ENCODE results near the gene ARL11.

Gene ARL11

DNA sequence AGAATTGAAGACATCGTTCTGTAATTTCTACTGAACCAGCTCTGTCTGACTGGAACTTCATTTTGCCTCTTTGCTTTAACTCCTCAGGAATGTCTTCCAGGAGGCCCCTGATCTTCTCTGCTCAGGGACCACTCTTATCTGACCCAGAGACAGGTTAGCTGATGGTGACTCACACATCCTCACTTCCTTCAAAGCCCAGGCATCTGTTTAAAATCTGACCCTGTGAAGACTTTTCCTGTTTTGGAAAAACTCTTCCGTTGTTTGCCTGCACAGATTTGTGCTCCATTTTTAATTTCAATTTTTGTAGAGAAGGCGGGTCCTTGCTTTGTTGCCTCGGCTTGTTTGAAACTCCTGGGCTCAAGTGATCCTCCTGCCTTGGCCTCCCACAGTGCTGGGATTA is 1.6 kb downstream of the ARL11 start:
- H3K36me3 Mint-ChIP-seq (ENCODE audit: low read depth), result no peaks in the 10 kb centered on the region
- no peak for ATAC-seq
- H3K27me3 Mint-ChIP-seq, result no peaks in the 10 kb centered on the region
- H3K9me3 Mint-ChIP-seq, result no peaks in the 10 kb centered on the region
- H3K27ac Mint-ChIP-seq, result no peak overlapping the region
- DNase-seq, result no peak
- no peak overlapping the region for H3K4me3 Mint-ChIP-seq
- peaks cover 15% of the 10 kb centered on the region for H3K4me1 Mint-ChIP-seq

DNA sequence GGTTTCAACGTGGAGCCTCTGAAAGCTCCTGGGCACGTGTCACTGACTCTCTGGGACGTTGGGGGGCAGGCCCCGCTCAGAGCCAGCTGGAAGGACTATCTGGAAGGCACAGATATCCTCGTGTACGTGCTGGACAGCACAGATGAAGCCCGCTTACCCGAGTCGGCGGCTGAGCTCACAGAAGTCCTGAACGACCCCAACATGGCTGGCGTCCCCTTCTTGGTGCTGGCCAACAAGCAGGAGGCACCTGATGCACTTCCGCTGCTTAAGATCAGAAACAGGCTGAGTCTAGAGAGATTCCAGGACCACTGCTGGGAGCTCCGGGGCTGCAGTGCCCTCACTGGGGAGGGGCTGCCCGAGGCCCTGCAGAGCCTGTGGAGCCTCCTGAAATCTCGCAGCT is 2.3 kb downstream of the ARL11 start:
- Mint-ChIP-seq H3K27me3 (no peaks in the 10 kb centered on the region), H3K4me1 (peaks cover 20% of the 10 kb centered on the region), H3K27ac (no peak overlapping the region), H3K36me3 (ENCODE audit: low read depth) (no peaks in the 10 kb centered on the region), H3K9me3 (no peaks in the 10 kb centered on the region), H3K4me3 (no peak overlapping the region)
- no peak for ATAC-seq
- no peak for DNase-seq

- Mint-ChIP-seq H3K9me3 (no peaks in the 10 kb centered on the region), H3K27me3 (no peaks in the 10 kb centered on the region), H3K4me1 (peaks cover 26% of the 10 kb centered on the region), H3K4me3 (no peak overlapping the region), H3K36me3 (ENCODE audit: low read depth) (no peaks in the 10 kb centered on the region), H3K27ac (no peak overlapping the region)
- DNase-seq (no peak), ATAC-seq (no peak)
These were observed 3.8 kb downstream of the ARL11 start for GRCh38 chr13:49632156-49632555.

- H3K9me3 Mint-ChIP-seq, result no peaks in the 10 kb centered on the region
- H3K27me3 Mint-ChIP-seq, result no peaks in the 10 kb centered on the region
- no peak overlapping the region for H3K27ac Mint-ChIP-seq
- no peaks in the 10 kb centered on the region for H3K36me3 Mint-ChIP-seq (ENCODE audit: low read depth)
- H3K4me3 Mint-ChIP-seq, result no peak overlapping the region
- no peak for DNase-seq
- H3K4me1 Mint-ChIP-seq, result peaks cover 16% of the 10 kb centered on the region
- ATAC-seq, result no peak
These were observed 5.4 kb downstream of the ARL11 start for GRCh38 chr13:49633710-49634109.

- Mint-ChIP-seq H3K36me3 (ENCODE audit: low read depth) (no peaks in the 10 kb centered on the region), H3K4me3 (peak overlapping the region; percentile 71), H3K27ac (no peak overlapping the region), H3K27me3 (no peaks in the 10 kb centered on the region), H3K4me1 (peaks cover 11% of the 10 kb centered on the region), H3K9me3 (no peaks in the 10 kb centered on the region)
- DNase-seq, result peak; percentile 20
- ATAC-seq, result peak; percentile 62
These were observed 7.5 kb downstream of the ARL11 start for GRCh38 chr13:49635599-49636433.

GRCh38 chr13:49636705-49637104 is 8.4 kb downstream of the ARL11 start:
- DNase-seq (no peak), ATAC-seq (no peak)
- H3K27me3 Mint-ChIP-seq, result no peaks in the 10 kb centered on the region
- H3K9me3 Mint-ChIP-seq, result no peaks in the 10 kb centered on the region
- H3K36me3 Mint-ChIP-seq (ENCODE audit: low read depth), result no peaks in the 10 kb centered on the region
- H3K4me1 Mint-ChIP-seq, result peaks cover 11% of the 10 kb centered on the region
- H3K4me3 Mint-ChIP-seq, result no peak overlapping the region
- no peak overlapping the region for H3K27ac Mint-ChIP-seq

DNA sequence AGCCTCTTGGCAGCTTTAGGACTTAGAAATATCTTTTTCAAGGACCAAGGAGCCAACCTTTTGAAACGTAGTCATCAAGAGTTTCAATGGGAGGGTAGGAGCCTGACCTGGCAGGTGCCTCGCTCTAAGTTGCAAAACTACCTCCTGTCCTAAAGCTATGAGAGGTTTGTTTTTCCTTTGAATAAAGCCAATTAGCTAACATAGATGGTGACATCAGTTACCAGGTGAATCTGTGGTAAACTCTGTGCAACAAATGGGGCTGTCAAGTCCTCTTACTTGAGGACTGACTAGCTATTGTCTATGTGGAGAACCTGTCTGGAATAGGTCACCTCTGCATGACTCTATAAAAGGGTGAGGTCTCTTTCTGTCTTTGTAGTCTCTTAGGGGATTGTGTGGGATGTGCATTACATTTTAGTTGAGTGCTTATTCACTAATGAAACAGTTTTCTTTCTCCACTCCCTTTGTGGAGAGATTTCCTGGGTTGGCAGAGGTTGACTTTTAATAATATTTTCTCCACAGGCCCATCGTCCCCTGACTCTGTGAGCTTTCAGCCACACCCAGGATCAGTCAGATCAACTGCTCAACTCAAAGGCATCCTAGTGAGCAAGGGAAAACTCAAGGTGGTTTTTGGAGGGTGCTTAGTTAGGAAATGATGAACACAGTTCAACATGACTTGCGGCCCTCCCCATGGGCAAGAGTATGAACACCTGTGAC is 9.9 kb downstream of the ARL11 start:
- Mint-ChIP-seq H3K27me3 (no peaks in the 10 kb centered on the region), H3K9me3 (no peaks in the 10 kb centered on the region), H3K4me1 (peaks cover 18% of the 10 kb centered on the region), H3K27ac (no peak overlapping the region), H3K4me3 (no peak overlapping the region), H3K36me3 (ENCODE audit: low read depth) (no peaks in the 10 kb centered on the region)
- ATAC-seq (no peak), DNase-seq (no peak)

- no peak overlapping the region for H3K27ac Mint-ChIP-seq
These were observed 10.4 kb downstream of the ARL11 start for GRCh38 chr13:49638744-49639072.

GRCh38 chr13:49641801-49642291 is 13.5 kb downstream of the ARL11 start:
- no peak overlapping the region for H3K4me3 Mint-ChIP-seq
- H3K36me3 Mint-ChIP-seq (ENCODE audit: low read depth), result no peaks in the 10 kb centered on the region
- ATAC-seq, result no peak

More at GRCh38 chr13:49638744-49639072, 10.4 kb downstream of the ARL11 start:
- DNase-seq (no peak), ATAC-seq (no peak)
- H3K36me3 Mint-ChIP-seq (ENCODE audit: low read depth), result no peaks in the 10 kb centered on the region
- no peaks in the 10 kb centered on the region for H3K9me3 Mint-ChIP-seq
- no peak overlapping the region for H3K4me3 Mint-ChIP-seq
- H3K4me1 Mint-ChIP-seq, result peaks cover 18% of the 10 kb centered on the region
- no peaks in the 10 kb centered on the region for H3K27me3 Mint-ChIP-seq

GRCh38 chr13:49643035-49643646 is 14.8 kb downstream of the ARL11 start:
- H3K36me3 Mint-ChIP-seq (ENCODE audit: low read depth), result no peaks in the 10 kb centered on the region
- no peak overlapping the region for H3K4me3 Mint-ChIP-seq
- peaks cover 15% of the 10 kb centered on the region for H3K4me1 Mint-ChIP-seq
- no peaks in the 10 kb centered on the region for H3K27me3 Mint-ChIP-seq
- ATAC-seq, result peak; percentile 49
- peak overlapping the region; percentile 13 for H3K27ac Mint-ChIP-seq
- DNase-seq, result no peak
- no peaks in the 10 kb centered on the region for H3K9me3 Mint-ChIP-seq

More at GRCh38 chr13:49641801-49642291, 13.5 kb downstream of the ARL11 start:
- Mint-ChIP-seq H3K4me1 (peaks cover 15% of the 10 kb centered on the region), H3K9me3 (no peaks in the 10 kb centered on the region), H3K27ac (no peak overlapping the region), H3K27me3 (no peaks in the 10 kb centered on the region)
- no peak for DNase-seq

DNA sequence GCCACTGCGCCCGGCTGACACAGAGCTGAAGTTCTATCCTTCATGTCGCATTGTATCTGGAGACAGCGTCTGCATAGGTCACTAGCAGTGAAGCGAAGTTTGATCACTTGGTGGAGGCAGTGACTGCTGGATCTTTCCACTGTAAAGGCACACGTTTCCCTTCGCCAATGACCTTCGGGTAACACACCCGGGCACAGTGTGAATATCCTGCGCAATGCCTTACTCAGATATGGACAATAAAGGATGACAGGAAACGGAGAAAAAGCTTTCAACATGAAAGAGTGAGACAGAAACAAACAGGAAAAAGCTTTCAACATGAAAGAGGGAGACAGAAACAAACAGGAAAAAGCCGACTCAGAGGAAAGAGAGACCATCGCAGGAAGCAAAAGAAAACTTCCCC is 17.1 kb downstream of the ARL11 start:
- Mint-ChIP-seq H3K4me1 (peaks cover 15% of the 10 kb centered on the region), H3K9me3 (no peaks in the 10 kb centered on the region), H3K27me3 (no peaks in the 10 kb centered on the region), H3K4me3 (no peak overlapping the region), H3K27ac (no peak overlapping the region), H3K36me3 (ENCODE audit: low read depth) (no peaks in the 10 kb centered on the region)
- ATAC-seq (peak; percentile 33), DNase-seq (no peak)

GRCh38 chr13:49646688-49647087 is 18.4 kb downstream of the ARL11 start:
- Mint-ChIP-seq H3K27me3 (no peaks in the 10 kb centered on the region), H3K9me3 (no peaks in the 10 kb centered on the region), H3K36me3 (ENCODE audit: low read depth) (no peaks in the 10 kb centered on the region), H3K4me1 (peaks cover 15% of the 10 kb centered on the region), H3K4me3 (no peak overlapping the region), H3K27ac (no peak overlapping the region)
- no peak for ATAC-seq
- no peak for DNase-seq

GRCh38 chr13:49649244-49649962 is 21.1 kb downstream of the ARL11 start:
- Mint-ChIP-seq H3K36me3 (ENCODE audit: low read depth) (no peaks in the 10 kb centered on the region), H3K27me3 (no peaks in the 10 kb centered on the region), H3K4me1 (peaks cover 9% of the 10 kb centered on the region), H3K9me3 (no peaks in the 10 kb centered on the region), H3K4me3 (no peak overlapping the region), H3K27ac (no peak overlapping the region)
- DNase-seq, result no peak
- no peak for ATAC-seq

DNA sequence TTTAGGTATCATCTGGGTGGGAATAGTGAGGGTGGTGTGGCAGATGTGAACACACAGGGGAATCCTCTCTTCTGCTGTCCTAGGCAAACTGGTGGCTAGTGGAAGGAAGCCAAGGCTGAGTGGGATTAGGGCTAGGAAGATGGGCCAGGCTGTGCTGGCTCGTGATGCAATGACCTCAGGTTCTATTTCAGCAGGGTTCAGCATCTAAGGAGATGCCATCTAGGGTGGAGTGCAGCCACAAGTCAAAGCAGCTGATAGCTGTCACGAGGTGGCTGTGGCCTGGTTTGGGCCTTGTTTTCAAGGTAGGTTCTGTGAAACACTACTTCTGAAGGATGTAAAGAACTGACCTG is 21.6 kb downstream of the ARL11 start:
- DNase-seq, result no peak
- Mint-ChIP-seq H3K4me1 (peaks cover 6% of the 10 kb centered on the region), H3K36me3 (ENCODE audit: low read depth) (no peaks in the 10 kb centered on the region), H3K27ac (no peak overlapping the region), H3K4me3 (no peak overlapping the region), H3K9me3 (no peaks in the 10 kb centered on the region), H3K27me3 (no peaks in the 10 kb centered on the region)
- ATAC-seq, result no peak

Data from activated naive CD8-positive, alpha-beta T cell treated with anti-CD3 and anti-CD28 coated beads, Interleukin-2, amount 50 U/mL, for 24 hours (primary cell).